Endodermal cell (in vitro differentiated cells): Measurements from ENCODE around the gene CTRB1. TPM values are rescaled to one million over a fixed set of nuclear protein-coding genes. Genes with fewer than 3 reads are reported as not detected.

ENCODE experiments used
- DNase-seq: peaks from one replicate; pipeline ENCODE4 v3.0.0-alpha.2; 2017
- H3K27ac ChIP-seq: 2 replicates; pipeline ENCODE4 v1.5.1; 2013; ENCODE audit warnings: mild to moderate bottlenecking, low read depth, low read length, moderate library complexity
- H3K27me3 ChIP-seq: 2 replicates; pipeline ENCODE4 v1.6.1; 2013; ENCODE audit warnings: mild to moderate bottlenecking, low read length, moderate library complexity; ENCODE audit not compliant: insufficient read depth, control insufficient read depth, poor library complexity, severe bottlenecking
- H3K36me3 ChIP-seq: 2 replicates; pipeline ENCODE4 v1.7.0; 2013; ENCODE audit warnings: mild to moderate bottlenecking, low read length, moderate library complexity; ENCODE audit not compliant: control insufficient read depth, insufficient read depth
- H3K4me1 ChIP-seq: one replicate; pipeline ENCODE4 v1.7.0; 2013; ENCODE audit warnings: low read length; ENCODE audit not compliant: control insufficient read depth, insufficient read depth
- H3K4me3 ChIP-seq: 2 replicates; pipeline ENCODE4 v1.5.1; 2013; ENCODE audit warnings: mild to moderate bottlenecking, low read length, moderate library complexity
- H3K9ac ChIP-seq: 2 replicates; pipeline ENCODE4 v1.6.1; 2013; ENCODE audit warnings: mild to moderate bottlenecking, low read length, moderate library complexity; ENCODE audit not compliant: poor library complexity, severe bottlenecking; ENCODE audit errors: extremely low read depth
- H3K9me3 ChIP-seq: 2 replicates; pipeline ENCODE4 v1.6.1; 2013; ENCODE audit warnings: mild to moderate bottlenecking, low read length, moderate library complexity; ENCODE audit not compliant: control insufficient read depth
- H3K27ac Mint-ChIP-seq: 2 replicates; pipeline ENCODE4 v1.8.0; 2020; ENCODE audit warnings: mixed read lengths
- H3K27me3 Mint-ChIP-seq: 2 replicates; pipeline ENCODE4 v1.8.0; 2021; ENCODE audit warnings: mild to moderate bottlenecking, mixed read lengths; ENCODE audit not compliant: insufficient read depth
- H3K36me3 Mint-ChIP-seq: 2 replicates; pipeline ENCODE4 v1.8.0; 2020; ENCODE audit warnings: low read depth, mixed read lengths
- H3K4me1 Mint-ChIP-seq: 2 replicates; pipeline ENCODE4 v1.8.0; 2020; ENCODE audit warnings: mixed read lengths
- H3K4me3 Mint-ChIP-seq: 2 replicates; pipeline ENCODE4 v1.8.0; 2020; ENCODE audit warnings: mild to moderate bottlenecking, moderate library complexity, mixed read lengths
- H3K9me3 Mint-ChIP-seq: 2 replicates; pipeline ENCODE4 v1.8.0; 2020; ENCODE audit warnings: mild to moderate bottlenecking, mixed read lengths
- WGBS, 2 experiments: methylation state at CpG; one replicate each; pipeline versions ENCODE4 v1.1.5 to v1.1.7; 2013; ENCODE audit warnings: missing lambda C conversion rate in 2 of 2, mixed read lengths in 1 of 2; ENCODE audit not compliant: insufficient coverage in 1 of 2, insufficient read length in 1 of 2; 5-methylcytosine and 5-hydroxymethylcytosine counted together
- total RNA-seq, 2 donors: library from RNA; stranded (reverse); fragmentation: NEBNext Ultra II Directional in 1 of 2; extraction: Animal tissue kit (Norgen Biotek cat#: 25700) in 1 of 2; gene quantifications; 2 replicates in 1 of 2; 3 replicates in 1 of 2; pipeline ENCODE4 v1.2.1, GENCODE V29; 2021
- TF ChIP-seq, protein P1 (sequence below): fragments of 200-600 bp; sonication (generic); conservative IDR thresholded peaks from 2 replicates; pipeline ENCODE4 v1.5.0; 2021; ENCODE audit warnings: antibody characterized with exemption, mild to moderate bottlenecking

Gene CTRB1
- total RNA-seq, 2 donors from 2014 or later, result not detected

DNA sequence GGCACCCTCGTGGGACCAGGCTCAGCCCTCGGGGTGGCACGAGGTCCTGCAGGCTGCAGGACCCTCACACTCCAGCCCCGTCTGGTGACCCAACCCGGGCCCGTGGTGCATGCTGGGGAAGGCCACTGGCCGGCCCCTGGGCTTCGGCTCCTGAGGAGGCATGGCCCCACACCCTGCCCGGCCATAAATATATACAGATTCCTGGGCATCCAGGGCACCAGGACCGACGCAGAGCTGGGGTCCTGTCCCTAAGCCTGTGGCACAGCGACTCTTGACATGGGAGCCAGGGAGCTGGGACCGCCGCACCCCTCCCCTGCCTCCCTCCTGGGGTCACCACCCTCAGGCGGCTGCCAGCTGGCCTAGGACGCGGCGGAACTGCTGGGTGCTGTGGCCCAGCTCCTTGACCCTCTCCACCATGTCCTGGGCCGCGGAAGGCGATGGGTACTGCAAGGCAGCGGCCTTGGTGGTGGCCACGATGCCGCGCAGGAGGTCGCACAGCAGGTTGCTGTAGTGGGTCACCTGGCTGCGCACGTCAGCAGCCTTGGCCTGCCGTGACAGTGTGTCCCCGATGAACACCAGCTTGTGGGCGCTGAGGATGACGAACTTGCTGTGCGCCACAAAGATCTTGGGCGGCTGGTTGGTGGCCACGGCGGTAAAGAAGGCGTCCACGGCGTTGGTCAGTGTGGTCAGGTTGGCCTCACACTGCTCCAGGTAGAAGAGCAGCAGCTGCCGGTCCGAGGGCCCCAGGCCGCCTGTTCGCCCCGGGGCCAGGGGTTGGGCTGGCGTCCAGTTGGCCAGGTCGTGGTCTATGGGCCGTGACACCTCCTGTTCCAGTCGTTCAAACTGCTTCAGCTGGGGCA lies 10.6 kb downstream of the CTRB1 start:
- Histone ChIP-seq H3K9me3 (no peaks in the 10 kb centered on the region), H3K9ac (no peak overlapping the region), H3K36me3 (peaks cover 22% of the 10 kb centered on the region), H3K4me3 (no peak overlapping the region), H3K4me1 (no peaks in the 10 kb centered on the region), H3K27me3 (no peaks in the 10 kb centered on the region), H3K27ac (no peak overlapping the region)
- Mint-ChIP-seq H3K36me3 (peaks cover 28% of the 10 kb centered on the region), H3K27me3 (no peaks in the 10 kb centered on the region), H3K27ac (no peak overlapping the region), H3K4me3 (no peak overlapping the region), H3K9me3 (no peaks in the 10 kb centered on the region), H3K4me1 (no peaks in the 10 kb centered on the region)
- DNase-seq, result no peak
- TF ChIP-seq, protein P1, sequence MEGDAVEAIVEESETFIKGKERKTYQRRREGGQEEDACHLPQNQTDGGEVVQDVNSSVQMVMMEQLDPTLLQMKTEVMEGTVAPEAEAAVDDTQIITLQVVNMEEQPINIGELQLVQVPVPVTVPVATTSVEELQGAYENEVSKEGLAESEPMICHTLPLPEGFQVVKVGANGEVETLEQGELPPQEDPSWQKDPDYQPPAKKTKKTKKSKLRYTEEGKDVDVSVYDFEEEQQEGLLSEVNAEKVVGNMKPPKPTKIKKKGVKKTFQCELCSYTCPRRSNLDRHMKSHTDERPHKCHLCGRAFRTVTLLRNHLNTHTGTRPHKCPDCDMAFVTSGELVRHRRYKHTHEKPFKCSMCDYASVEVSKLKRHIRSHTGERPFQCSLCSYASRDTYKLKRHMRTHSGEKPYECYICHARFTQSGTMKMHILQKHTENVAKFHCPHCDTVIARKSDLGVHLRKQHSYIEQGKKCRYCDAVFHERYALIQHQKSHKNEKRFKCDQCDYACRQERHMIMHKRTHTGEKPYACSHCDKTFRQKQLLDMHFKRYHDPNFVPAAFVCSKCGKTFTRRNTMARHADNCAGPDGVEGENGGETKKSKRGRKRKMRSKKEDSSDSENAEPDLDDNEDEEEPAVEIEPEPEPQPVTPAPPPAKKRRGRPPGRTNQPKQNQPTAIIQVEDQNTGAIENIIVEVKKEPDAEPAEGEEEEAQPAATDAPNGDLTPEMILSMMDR, result no peak
- WGBS, 2 experiments, result 95 to 98% methylated on average over 25 to 48 of the region's 48 CpGs

DNA sequence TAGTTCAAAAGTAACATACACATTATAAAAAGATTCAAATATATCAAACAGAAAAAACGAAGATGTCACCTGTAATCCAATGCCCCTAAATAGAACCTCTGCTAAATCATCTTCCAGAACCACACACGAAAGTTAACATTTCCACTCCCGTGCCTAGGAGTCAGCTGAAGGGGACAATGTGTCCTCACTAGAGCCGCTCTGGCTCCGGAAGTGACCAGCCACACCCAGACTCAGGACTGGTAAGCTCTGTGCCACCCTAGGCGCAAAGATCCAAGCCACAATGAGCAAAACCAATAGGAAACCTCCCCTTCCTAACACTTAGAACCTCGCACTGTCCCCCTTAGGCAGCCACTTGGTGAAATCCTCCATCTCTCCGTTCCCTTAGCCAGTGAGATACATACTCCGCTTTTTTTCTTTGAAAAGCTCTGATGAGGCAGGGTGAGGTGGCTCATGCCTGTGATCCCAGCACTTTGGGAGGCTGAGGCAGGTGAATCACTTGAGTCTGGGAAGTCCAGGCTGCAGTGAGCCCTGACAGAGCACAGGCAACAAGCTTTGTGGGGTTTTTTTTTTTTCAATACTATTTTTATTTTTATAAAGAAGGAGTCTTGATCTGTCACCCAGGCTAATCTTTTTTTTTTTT lies 11.8 kb downstream of the CTRB1 start:
- H3K27me3 ChIP-seq, result no peaks in the 10 kb centered on the region
- no peaks in the 10 kb centered on the region for H3K9me3 ChIP-seq
- Mint-ChIP-seq H3K36me3 (peaks cover 31% of the 10 kb centered on the region), H3K27me3 (no peaks in the 10 kb centered on the region), H3K4me1 (no peaks in the 10 kb centered on the region), H3K4me3 (no peak overlapping the region), H3K9me3 (no peaks in the 10 kb centered on the region), H3K27ac (no peak overlapping the region)
- TF ChIP-seq, protein P1, result no peak
- DNase-seq, result no peak
- peaks cover 26% of the 10 kb centered on the region for H3K36me3 ChIP-seq
- no peaks in the 10 kb centered on the region for H3K4me1 ChIP-seq
- no peak overlapping the region for H3K9ac ChIP-seq
- WGBS, 2 experiments, result 94 to 98% methylated on average over 5 to 9 of the region's 9 CpGs
- no peak overlapping the region for H3K27ac ChIP-seq
- no peak overlapping the region for H3K4me3 ChIP-seq

DNA sequence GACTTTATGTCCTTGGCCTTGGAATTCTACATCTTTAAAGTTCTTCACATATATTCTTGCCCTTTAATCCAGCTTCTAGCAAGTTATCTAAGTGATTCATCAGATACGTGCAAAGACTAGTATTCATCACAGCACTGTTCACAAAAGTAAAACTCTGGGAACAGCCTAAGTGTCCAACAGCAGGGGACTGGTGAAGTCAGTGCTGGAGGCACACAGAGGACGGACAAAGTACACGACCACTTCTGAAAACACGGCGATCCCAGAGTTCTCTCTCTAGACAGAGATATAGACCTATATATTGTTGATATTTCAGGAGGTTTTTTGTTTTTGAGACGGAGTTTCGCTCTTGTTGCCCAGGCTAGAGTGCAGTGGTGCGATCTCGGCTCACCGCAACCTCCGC lies 12.8 kb downstream of the CTRB1 start:
- Mint-ChIP-seq H3K4me1 (no peaks in the 10 kb centered on the region), H3K27me3 (no peaks in the 10 kb centered on the region), H3K9me3 (no peaks in the 10 kb centered on the region), H3K27ac (no peak overlapping the region), H3K4me3 (no peak overlapping the region), H3K36me3 (peaks cover 41% of the 10 kb centered on the region)
- no peaks in the 10 kb centered on the region for H3K4me1 ChIP-seq
- WGBS, 2 experiments, result 93 to 98% methylated on average over 4 to 8 of the region's 11 CpGs
- no peak for DNase-seq
- peaks cover 26% of the 10 kb centered on the region for H3K36me3 ChIP-seq
- H3K27me3 ChIP-seq, result no peaks in the 10 kb centered on the region
- H3K9ac ChIP-seq, result no peak overlapping the region
- H3K9me3 ChIP-seq, result no peaks in the 10 kb centered on the region
- H3K27ac ChIP-seq, result no peak overlapping the region
- TF ChIP-seq, protein P1, result no peak
- H3K4me3 ChIP-seq, result no peak overlapping the region
